ENCODE results near the gene DPH3.
A peak's percentile ranks its signal among the peaks of the same experiment; 100 is the strongest.

DPH3 gene

GRCh38 chr3:16239086-16239770, 25.5 kb downstream of the DPH3 start:
- H3K9me3 Mint-ChIP-seq = no peaks in the 10 kb centered on the region
- peak overlapping the region; percentile 8 for H3K27ac Mint-ChIP-seq
- H3K4me1 Mint-ChIP-seq (ENCODE audit: low read depth) = peaks cover 7% of the 10 kb centered on the region
- H3K4me3 Mint-ChIP-seq = no peak overlapping the region
- no peaks in the 10 kb centered on the region for H3K36me3 Mint-ChIP-seq (ENCODE audit: low read depth)
- H3K27me3 Mint-ChIP-seq = peaks cover 5% of the 10 kb centered on the region

- Mint-ChIP-seq H3K4me3 (no peak overlapping the region), H3K4me1 (ENCODE audit: low read depth) (peaks cover 7% of the 10 kb centered on the region), H3K27me3 (peaks cover 9% of the 10 kb centered on the region), H3K36me3 (ENCODE audit: low read depth) (no peaks in the 10 kb centered on the region), H3K9me3 (no peaks in the 10 kb centered on the region), H3K27ac (no peak overlapping the region)
Observed at GRCh38 chr3:16236856-16237393, 27.8 kb downstream of the DPH3 start.

GRCh38 chr3:16236030-16236639, 28.6 kb downstream of the DPH3 start:
- H3K27ac Mint-ChIP-seq = no peak overlapping the region
- peaks cover 7% of the 10 kb centered on the region for H3K4me1 Mint-ChIP-seq (ENCODE audit: low read depth)
- H3K4me3 Mint-ChIP-seq = no peak overlapping the region

GRCh38 chr3:16234281-16234680, 30.5 kb downstream of the DPH3 start:
- Mint-ChIP-seq H3K4me3 (no peak overlapping the region), H3K36me3 (ENCODE audit: low read depth) (no peaks in the 10 kb centered on the region), H3K27ac (no peak overlapping the region), H3K9me3 (no peaks in the 10 kb centered on the region), H3K27me3 (peaks cover 9% of the 10 kb centered on the region), H3K4me1 (ENCODE audit: low read depth) (no peaks in the 10 kb centered on the region)

More at GRCh38 chr3:16236030-16236639, 28.6 kb downstream of the DPH3 start:
- H3K36me3 Mint-ChIP-seq (ENCODE audit: low read depth) = no peaks in the 10 kb centered on the region
- peaks cover 9% of the 10 kb centered on the region for H3K27me3 Mint-ChIP-seq
- no peaks in the 10 kb centered on the region for H3K9me3 Mint-ChIP-seq

- H3K9me3 Mint-ChIP-seq = no peaks in the 10 kb centered on the region
- H3K27ac Mint-ChIP-seq = no peak overlapping the region
- H3K4me1 Mint-ChIP-seq (ENCODE audit: low read depth) = no peaks in the 10 kb centered on the region
Observed at GRCh38 chr3:16233806-16234205, 30.9 kb downstream of the DPH3 start.

GRCh38 chr3:16231983-16232382, 32.8 kb downstream of the DPH3 start:
- Mint-ChIP-seq H3K27me3 (peaks cover 12% of the 10 kb centered on the region), H3K4me3 (no peak overlapping the region), H3K9me3 (no peaks in the 10 kb centered on the region), H3K36me3 (ENCODE audit: low read depth) (no peaks in the 10 kb centered on the region), H3K4me1 (ENCODE audit: low read depth) (no peaks in the 10 kb centered on the region), H3K27ac (no peak overlapping the region)

More at GRCh38 chr3:16233806-16234205, 30.9 kb downstream of the DPH3 start:
- Mint-ChIP-seq H3K4me3 (no peak overlapping the region), H3K36me3 (ENCODE audit: low read depth) (no peaks in the 10 kb centered on the region), H3K27me3 (peaks cover 9% of the 10 kb centered on the region)

GRCh38 chr3:16229681-16230080, 35.1 kb downstream of the DPH3 start:
- Mint-ChIP-seq H3K36me3 (ENCODE audit: low read depth) (no peaks in the 10 kb centered on the region), H3K27ac (no peak overlapping the region), H3K27me3 (peaks cover 7% of the 10 kb centered on the region), H3K9me3 (no peaks in the 10 kb centered on the region), H3K4me3 (no peak overlapping the region), H3K4me1 (ENCODE audit: low read depth) (no peaks in the 10 kb centered on the region)

- Mint-ChIP-seq H3K27me3 (peaks cover 3% of the 10 kb centered on the region), H3K4me1 (ENCODE audit: low read depth) (no peaks in the 10 kb centered on the region), H3K9me3 (no peaks in the 10 kb centered on the region), H3K4me3 (no peak overlapping the region), H3K27ac (no peak overlapping the region), H3K36me3 (ENCODE audit: low read depth) (no peaks in the 10 kb centered on the region)
Observed at GRCh38 chr3:16227566-16227965, 37.2 kb downstream of the DPH3 start.

GRCh38 chr3:16224325-16224724, 40.4 kb downstream of the DPH3 start:
- H3K27ac Mint-ChIP-seq = no peak overlapping the region
- H3K27me3 Mint-ChIP-seq = peaks cover 3% of the 10 kb centered on the region
- no peaks in the 10 kb centered on the region for H3K36me3 Mint-ChIP-seq (ENCODE audit: low read depth)
- no peaks in the 10 kb centered on the region for H3K4me1 Mint-ChIP-seq (ENCODE audit: low read depth)
- H3K4me3 Mint-ChIP-seq = no peak overlapping the region
- no peaks in the 10 kb centered on the region for H3K9me3 Mint-ChIP-seq

- H3K27ac Mint-ChIP-seq = no peak overlapping the region
- H3K9me3 Mint-ChIP-seq = no peaks in the 10 kb centered on the region
- no peak overlapping the region for H3K4me3 Mint-ChIP-seq
- H3K27me3 Mint-ChIP-seq = no peaks in the 10 kb centered on the region
- H3K36me3 Mint-ChIP-seq (ENCODE audit: low read depth) = no peaks in the 10 kb centered on the region
- H3K4me1 Mint-ChIP-seq (ENCODE audit: low read depth) = no peaks in the 10 kb centered on the region
Observed at GRCh38 chr3:16222547-16222946, 42.2 kb downstream of the DPH3 start.

- Mint-ChIP-seq H3K36me3 (ENCODE audit: low read depth) (no peaks in the 10 kb centered on the region), H3K27me3 (no peaks in the 10 kb centered on the region), H3K9me3 (no peaks in the 10 kb centered on the region), H3K27ac (no peak overlapping the region), H3K4me1 (ENCODE audit: low read depth) (no peaks in the 10 kb centered on the region), H3K4me3 (no peak overlapping the region)
Observed at GRCh38 chr3:16221990-16222389, 42.8 kb downstream of the DPH3 start.

GRCh38 chr3:16219777-16220176, 45.0 kb downstream of the DPH3 start:
- H3K36me3 Mint-ChIP-seq (ENCODE audit: low read depth) = no peaks in the 10 kb centered on the region
- no peaks in the 10 kb centered on the region for H3K27me3 Mint-ChIP-seq
- no peaks in the 10 kb centered on the region for H3K9me3 Mint-ChIP-seq
- no peak overlapping the region for H3K27ac Mint-ChIP-seq
- no peaks in the 10 kb centered on the region for H3K4me1 Mint-ChIP-seq (ENCODE audit: low read depth)
- no peak overlapping the region for H3K4me3 Mint-ChIP-seq

- H3K4me1 Mint-ChIP-seq (ENCODE audit: low read depth) = no peaks in the 10 kb centered on the region
- no peaks in the 10 kb centered on the region for H3K9me3 Mint-ChIP-seq
- peaks cover 3% of the 10 kb centered on the region for H3K27me3 Mint-ChIP-seq
- no peaks in the 10 kb centered on the region for H3K36me3 Mint-ChIP-seq (ENCODE audit: low read depth)
- no peak overlapping the region for H3K27ac Mint-ChIP-seq
- no peak overlapping the region for H3K4me3 Mint-ChIP-seq
Observed at GRCh38 chr3:16216373-16216935, 48.3 kb downstream of the DPH3 start.

GRCh38 chr3:16214366-16214765, 50.4 kb downstream of the DPH3 start:
- no peak overlapping the region for H3K4me3 Mint-ChIP-seq
- H3K9me3 Mint-ChIP-seq = no peaks in the 10 kb centered on the region
- peaks cover 3% of the 10 kb centered on the region for H3K27me3 Mint-ChIP-seq
- H3K27ac Mint-ChIP-seq = no peak overlapping the region
- no peaks in the 10 kb centered on the region for H3K36me3 Mint-ChIP-seq (ENCODE audit: low read depth)
- H3K4me1 Mint-ChIP-seq (ENCODE audit: low read depth) = no peaks in the 10 kb centered on the region

GRCh38 chr3:16211176-16211904, 53.4 kb downstream of the DPH3 start:
- H3K4me3 Mint-ChIP-seq = no peak overlapping the region
- peaks cover 8% of the 10 kb centered on the region for H3K27me3 Mint-ChIP-seq
- no peaks in the 10 kb centered on the region for H3K36me3 Mint-ChIP-seq (ENCODE audit: low read depth)
- no peaks in the 10 kb centered on the region for H3K4me1 Mint-ChIP-seq (ENCODE audit: low read depth)
- H3K27ac Mint-ChIP-seq = no peak overlapping the region
- no peaks in the 10 kb centered on the region for H3K9me3 Mint-ChIP-seq
